C4-2B (cell line): ENCODE measurements around the gene DVL2.

Experiments used
- CTCF ChIP-seq: fragments of 450-650 bp; conservative IDR thresholded peaks from 2 replicates; pipeline ENCODE4 v1.5.1; 2017; ENCODE audit warnings: mild to moderate bottlenecking
- ZFX ChIP-seq: fragments of 450-650 bp; IDR thresholded peaks from 2 replicates; pipeline ENCODE4 v1.6.1; 2017

GRCh38 chr17:7235693-7236665 lies 1.7 kb upstream of the DVL2 start:
- no peak for TF ChIP-seq CTCF
- no peak for TF ChIP-seq ZFX
